ENCODE data around the gene NDUFB7. TPM values are rescaled to one million over a fixed set of nuclear protein-coding genes. Genes with fewer than 3 reads are reported as not detected.
A peak's percentile ranks its signal among the peaks of the same experiment; 100 is the strongest.

The NDUFB7 gene
- total and polyA plus RNA-seq, 4 donors = 105 to 415 (median 300) TPM

GRCh38 chr19:14561847-14562351 lies 10.0 kb downstream of the NDUFB7 start:
- Histone ChIP-seq H3K4me1 (ENCODE audit: control insufficient read depth in 5 of 5, insufficient read depth in 5 of 5, low read length in 5 of 5) (peaks cover 0 to 18% (median 8%) of the 10 kb centered on the region in 5 donors), H3K9me3 (ENCODE audit: control insufficient read depth in 4 of 4, insufficient read depth in 3 of 4, low read length in 3 of 4) (no peaks in the 10 kb centered on the region), H3K27me3 (ENCODE audit: control insufficient read depth in 3 of 3, insufficient read depth in 3 of 3, low read length in 2 of 3) (no peaks in the 10 kb centered on the region), H3K36me3 (ENCODE audit: control insufficient read depth in 4 of 4, insufficient read depth in 4 of 4, low read length in 4 of 4) (peaks cover 0 to 31% (median 3%) of the 10 kb centered on the region in 4 donors), H3K9ac (ENCODE audit: insufficient read depth in 1 of 2, low read length in 2 of 2) (no peak overlapping the region), H3K4me3 (no peak overlapping the region), H3K27ac (ENCODE audit: low read depth in 1 of 2, low read length in 1 of 2) (peak overlapping the region in 1 of 2 donors; percentile 91)
- 70 to 83% methylated on average over 21 to 22 of the region's 22 CpGs for WGBS, 2 donors
- DNase-seq (no peak), ATAC-seq (ENCODE audit: insufficient read depth, low FRiP score) (no peak)
- no peak for TF ChIP-seq CTCF (IDR thresholded peaks at IDR 0.05; ENCODE audit: control extremely low read depth, extremely low read depth)

- no peak for TF ChIP-seq CTCF (IDR thresholded peaks at IDR 0.05; ENCODE audit: control extremely low read depth, extremely low read depth)
- Histone ChIP-seq H3K27me3 (ENCODE audit: control insufficient read depth in 3 of 3, insufficient read depth in 3 of 3, low read length in 2 of 3) (no peaks in the 10 kb centered on the region), H3K27ac (ENCODE audit: low read depth in 1 of 2, low read length in 1 of 2) (peak overlapping the region in 1 of 2 donors; percentile 91), H3K36me3 (ENCODE audit: control insufficient read depth in 4 of 4, insufficient read depth in 4 of 4, low read length in 4 of 4) (peaks cover 0 to 27% (median 3%) of the 10 kb centered on the region in 4 donors), H3K9me3 (ENCODE audit: control insufficient read depth in 4 of 4, insufficient read depth in 3 of 4, low read length in 3 of 4) (no peaks in the 10 kb centered on the region), H3K4me1 (ENCODE audit: control insufficient read depth in 5 of 5, insufficient read depth in 5 of 5, low read length in 5 of 5) (peaks cover 0 to 18% (median 8%) of the 10 kb centered on the region in 5 donors), H3K4me3 (no peak overlapping the region), H3K9ac (ENCODE audit: insufficient read depth in 1 of 2, low read length in 2 of 2) (no peak overlapping the region)
- WGBS, 2 donors = 89 to 91% methylated on average over 8 of the region's 8 CpGs
- no peak for ATAC-seq (ENCODE audit: insufficient read depth, low FRiP score)
- DNase-seq = no peak
These were observed 10.6 kb downstream of the NDUFB7 start for GRCh38 chr19:14561249-14561648.

GRCh38 chr19:14560776-14561108 lies 11.1 kb downstream of the NDUFB7 start:
- no peak for TF ChIP-seq CTCF (IDR thresholded peaks at IDR 0.05; ENCODE audit: control extremely low read depth, extremely low read depth)
- DNase-seq = no peak
- Histone ChIP-seq H3K27ac (ENCODE audit: low read depth in 1 of 2, low read length in 1 of 2) (peak overlapping the region in 1 of 2 donors; percentile 91), H3K4me3 (no peak overlapping the region), H3K27me3 (ENCODE audit: control insufficient read depth in 3 of 3, insufficient read depth in 3 of 3, low read length in 2 of 3) (no peaks in the 10 kb centered on the region), H3K9me3 (ENCODE audit: control insufficient read depth in 4 of 4, insufficient read depth in 3 of 4, low read length in 3 of 4) (no peaks in the 10 kb centered on the region), H3K4me1 (ENCODE audit: control insufficient read depth in 5 of 5, insufficient read depth in 5 of 5, low read length in 5 of 5) (peaks cover 0 to 18% (median 8%) of the 10 kb centered on the region in 5 donors), H3K9ac (ENCODE audit: insufficient read depth in 1 of 2, low read length in 2 of 2) (no peak overlapping the region), H3K36me3 (ENCODE audit: control insufficient read depth in 4 of 4, insufficient read depth in 4 of 4, low read length in 4 of 4) (peaks cover 0 to 22% (median 3%) of the 10 kb centered on the region in 4 donors)
- no peak for ATAC-seq (ENCODE audit: insufficient read depth, low FRiP score)
- 79 to 85% methylated on average over 6 of the region's 6 CpGs for WGBS, 2 donors
